ENCODE measurements around the gene DDX46. TPM values are rescaled to one million over a fixed set of nuclear protein-coding genes. Genes with fewer than 3 reads are reported as not detected.

Gene DDX46
- total and polyA plus RNA-seq, 7 donors, result 11.4 to 53.6 (median 35.0) TPM

GRCh38 chr5:134803821-134804220, 45.2 kb downstream of the DDX46 start:
- H3K27ac ChIP-seq, result no peak overlapping the region
- WGBS, 2 donors, result 87 to 92% methylated on average over 4 of the region's 4 CpGs
- no peaks in the 10 kb centered on the region for H3K27me3 ChIP-seq
- no peak overlapping the region for H3K4me3 ChIP-seq
- DNase-seq, result no peak
- TF ChIP-seq CTCF (IDR thresholded peaks at IDR 0.05) (no peak), EP300 (IDR thresholded peaks at IDR 0.05) (no peak), POLR2AphosphoS5 (IDR thresholded peaks at IDR 0.05) (no peak), POLR2A (IDR thresholded peaks at IDR 0.05) (no peak)
- peaks cover 0 to 77% (median 9%) of the 10 kb centered on the region in 4 donors for H3K36me3 ChIP-seq
- intact Hi-C loops (cut with DNase I), result no loop called here
- no peaks in the 10 kb centered on the region for H3K4me1 ChIP-seq
- H3K9me3 ChIP-seq, result no peaks in the 10 kb centered on the region

DNA sequence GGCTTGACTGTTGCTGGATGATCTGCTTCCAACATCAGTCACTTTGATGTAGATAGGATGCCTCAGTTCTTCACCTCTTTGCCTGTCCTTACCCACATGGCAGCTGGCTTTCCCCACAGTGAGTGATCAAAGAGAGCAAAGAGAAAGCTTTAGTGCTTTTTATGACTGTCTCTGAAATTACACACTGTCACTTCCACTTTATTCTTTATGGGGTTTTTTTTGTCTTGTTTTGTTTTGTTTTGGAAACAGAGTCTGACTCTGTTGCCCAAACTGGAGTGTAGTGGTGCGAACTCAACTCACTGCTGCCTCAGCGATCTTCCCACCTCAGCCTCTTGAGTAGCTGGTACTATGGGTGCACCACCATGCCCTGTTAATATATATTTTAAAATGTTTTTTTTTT, 54.8 kb downstream of the DDX46 start:
- H3K27ac ChIP-seq, result no peak overlapping the region
- H3K4me3 ChIP-seq, result no peak overlapping the region
- no peaks in the 10 kb centered on the region for H3K9me3 ChIP-seq
- H3K36me3 ChIP-seq, result peaks cover 4 to 94% (median 34%) of the 10 kb centered on the region in 4 donors
- H3K27me3 ChIP-seq, result no peaks in the 10 kb centered on the region
- 69 to 91% methylated on average over 2 of the region's 2 CpGs for WGBS, 2 donors
- TF ChIP-seq EP300 (IDR thresholded peaks at IDR 0.05), result no peak
- no peak for TF ChIP-seq CTCF (IDR thresholded peaks at IDR 0.05)
- no peak for TF ChIP-seq POLR2A (IDR thresholded peaks at IDR 0.05)
- no peak for TF ChIP-seq POLR2AphosphoS5 (IDR thresholded peaks at IDR 0.05)
- DNase-seq, result no peak
- no peaks in the 10 kb centered on the region for H3K4me1 ChIP-seq
- intact Hi-C loops (cut with DNase I), result no loop called here

DNA sequence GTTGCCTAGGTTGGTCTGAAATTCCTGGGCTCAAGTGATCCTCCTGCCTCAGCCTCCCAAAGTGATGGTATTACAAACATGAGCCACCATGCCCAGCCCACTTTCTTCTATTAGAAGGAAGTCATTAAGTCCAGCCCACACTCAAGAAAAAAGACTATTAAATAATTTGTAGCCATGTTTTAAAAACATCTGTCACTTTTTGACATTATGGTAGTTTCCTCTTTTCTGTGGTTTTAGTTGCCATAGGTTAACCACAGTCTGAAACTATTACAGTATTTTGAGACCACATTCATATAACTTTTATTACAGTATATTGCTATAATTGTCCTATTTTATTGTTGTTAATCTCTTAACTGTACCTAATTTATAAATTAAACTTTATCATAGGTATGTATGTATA, 55.2 kb downstream of the DDX46 start:
- H3K9me3 ChIP-seq, result no peaks in the 10 kb centered on the region
- no peak overlapping the region for H3K4me3 ChIP-seq
- TF ChIP-seq POLR2A (IDR thresholded peaks at IDR 0.05) (no peak), POLR2AphosphoS5 (IDR thresholded peaks at IDR 0.05) (no peak), EP300 (IDR thresholded peaks at IDR 0.05) (no peak), CTCF (IDR thresholded peaks at IDR 0.05) (no peak)
- H3K27ac ChIP-seq, result no peak overlapping the region
- H3K27me3 ChIP-seq, result no peaks in the 10 kb centered on the region
- intact Hi-C loops (cut with DNase I), result no loop called here
- DNase-seq, result no peak
- no peaks in the 10 kb centered on the region for H3K4me1 ChIP-seq
- H3K36me3 ChIP-seq, result peaks cover 4 to 94% (median 34%) of the 10 kb centered on the region in 4 donors

DNA sequence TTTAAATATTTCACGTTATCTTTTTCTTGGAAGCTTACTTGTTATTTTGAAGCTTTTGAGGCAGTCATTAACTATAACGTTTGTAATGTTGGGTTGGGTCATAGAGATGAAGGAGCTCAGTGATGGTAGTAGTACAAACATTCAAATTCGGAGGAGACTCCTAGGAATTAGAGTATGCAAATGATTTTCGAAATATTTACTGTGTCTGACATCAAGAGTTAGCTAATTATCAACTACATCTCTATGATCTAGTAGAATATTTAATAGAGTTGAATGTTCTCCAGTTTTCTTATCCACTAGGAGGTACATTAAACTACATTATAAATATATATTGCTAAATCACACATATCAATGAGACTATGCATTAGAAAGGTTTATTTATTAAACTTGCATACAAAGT, 58.4 kb downstream of the DDX46 start:
- H3K27me3 ChIP-seq, result no peaks in the 10 kb centered on the region
- no peak for DNase-seq
- H3K27ac ChIP-seq, result no peak overlapping the region
- no peaks in the 10 kb centered on the region for H3K4me1 ChIP-seq
- intact Hi-C loops (cut with DNase I), result no loop called here
- peaks cover 8 to 94% (median 47%) of the 10 kb centered on the region in 4 donors for H3K36me3 ChIP-seq
- no peaks in the 10 kb centered on the region for H3K9me3 ChIP-seq
- no peak overlapping the region for H3K4me3 ChIP-seq
- TF ChIP-seq POLR2A (IDR thresholded peaks at IDR 0.05), result no peak
- no peak for TF ChIP-seq POLR2AphosphoS5 (IDR thresholded peaks at IDR 0.05)
- no peak for TF ChIP-seq EP300 (IDR thresholded peaks at IDR 0.05)
- TF ChIP-seq CTCF (IDR thresholded peaks at IDR 0.05), result no peak
- WGBS, 2 donors, result 82 to 93% methylated on average over 4 of the region's 4 CpGs

GRCh38 chr5:134818776-134819175, 60.2 kb downstream of the DDX46 start:
- TF ChIP-seq POLR2AphosphoS5 (IDR thresholded peaks at IDR 0.05), result no peak
- no peak for TF ChIP-seq EP300 (IDR thresholded peaks at IDR 0.05)
- TF ChIP-seq POLR2A (IDR thresholded peaks at IDR 0.05), result no peak
- TF ChIP-seq CTCF (IDR thresholded peaks at IDR 0.05), result no peak
- Histone ChIP-seq H3K9me3 (no peaks in the 10 kb centered on the region), H3K36me3 (peaks cover 12 to 94% (median 33%) of the 10 kb centered on the region in 4 donors), H3K27ac (no peak overlapping the region), H3K4me3 (no peak overlapping the region), H3K4me1 (no peaks in the 10 kb centered on the region), H3K27me3 (no peaks in the 10 kb centered on the region)
- WGBS, 2 donors, result 83 to 87% methylated on average over 4 of the region's 4 CpGs
- intact Hi-C loops (cut with DNase I), result no loop called here
- DNase-seq, result no peak

Data from sigmoid colon (tissue), 7 donors.